ENCODE results near the gene CACNA1A.

The CACNA1A gene

DNA sequence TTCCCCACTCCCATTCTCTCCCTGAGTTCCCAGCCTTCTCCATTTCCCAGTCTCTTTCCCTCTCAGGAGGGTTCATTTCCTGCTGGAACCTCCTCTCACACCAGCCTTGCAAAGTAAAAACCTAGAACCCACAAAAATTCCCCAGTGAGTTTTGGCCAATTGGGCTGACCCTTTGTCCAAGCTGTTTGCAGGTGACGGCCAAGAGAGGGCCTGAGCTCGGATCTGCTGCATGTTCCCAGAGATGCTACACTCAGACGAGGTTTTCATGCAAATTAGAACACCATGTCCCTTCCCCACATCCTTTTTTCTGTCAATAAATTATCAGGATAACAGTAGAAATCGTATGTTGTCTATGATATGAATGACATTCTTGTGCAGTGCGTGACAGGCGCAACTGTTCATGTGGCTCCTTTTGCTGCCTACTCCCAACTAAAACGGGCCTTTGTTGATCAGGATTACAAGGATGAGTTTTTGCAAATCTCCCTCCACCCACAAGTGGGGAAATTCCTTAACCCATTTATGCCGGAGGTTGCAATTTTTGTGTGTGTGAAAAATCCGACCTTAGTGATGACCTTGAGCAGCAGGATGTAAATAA lies 149.5 kb downstream of the CACNA1A start:
- DNase-seq = no peak

DNA sequence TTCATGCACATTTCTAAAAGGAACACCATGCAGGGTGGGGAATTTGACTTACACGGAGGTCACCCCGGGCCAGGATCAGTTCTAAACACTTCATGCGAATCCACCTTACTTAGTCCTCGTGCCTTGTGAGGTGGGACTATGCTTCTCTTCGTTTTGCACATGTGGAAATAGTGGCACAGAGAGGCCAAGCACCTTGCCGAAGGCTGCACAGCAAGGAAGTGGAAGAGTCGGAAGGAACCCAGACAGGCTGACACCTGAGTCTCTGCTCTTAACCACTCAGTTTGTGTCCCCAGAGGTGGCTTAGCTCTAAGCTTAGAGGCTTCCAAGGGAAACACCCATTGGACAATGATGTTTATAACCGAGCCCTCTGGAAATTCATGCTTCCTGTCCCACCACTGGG lies 150.1 kb downstream of the CACNA1A start:
- DNase-seq = no peak

DNA sequence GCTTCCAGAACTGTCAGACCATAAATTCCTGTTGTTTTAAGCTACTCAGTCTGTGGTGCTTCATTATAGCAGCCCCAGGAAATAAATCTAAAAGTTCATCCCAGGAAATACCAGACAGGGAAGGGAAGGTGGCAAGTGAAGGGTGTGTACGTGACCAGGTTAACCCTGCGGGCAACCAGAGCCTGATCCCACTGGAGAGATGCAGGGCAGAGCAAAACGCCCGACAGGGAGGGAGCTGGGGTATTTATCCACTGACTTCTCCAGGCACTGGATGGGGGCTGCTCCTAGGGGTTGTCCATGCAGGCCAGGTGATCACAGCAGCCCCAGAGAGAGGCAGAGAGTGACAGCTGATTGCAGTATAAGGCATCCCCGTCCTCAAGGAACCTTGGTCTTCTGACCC lies 150.9 kb downstream of the CACNA1A start:
- no peak for DNase-seq

DNA sequence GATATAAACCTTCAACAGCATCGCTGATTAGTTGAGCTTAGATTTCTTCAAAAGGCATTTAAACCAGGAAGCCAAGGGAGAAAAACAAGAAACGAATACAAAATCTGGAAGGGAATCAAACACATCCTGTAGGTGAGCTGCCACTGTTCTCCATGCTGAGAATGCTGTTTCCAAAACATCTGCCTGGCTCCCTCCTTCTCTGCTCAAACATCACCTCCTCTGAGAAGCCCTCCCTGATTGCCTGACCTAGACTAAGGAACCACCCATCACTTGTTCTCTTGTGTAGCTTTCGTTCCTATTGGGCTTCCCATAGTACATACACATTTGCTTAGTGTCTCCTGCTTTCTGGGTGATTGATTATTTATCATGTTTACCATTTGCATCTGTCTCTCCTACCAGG lies 152.7 kb downstream of the CACNA1A start:
- DNase-seq = no peak

- DNase-seq = no peak
These were observed 155.5 kb downstream of the CACNA1A start for GRCh38 chr19:13350759-13351158.

- no peak for DNase-seq
These were observed 156.2 kb downstream of the CACNA1A start for GRCh38 chr19:13350072-13350471.

DNA sequence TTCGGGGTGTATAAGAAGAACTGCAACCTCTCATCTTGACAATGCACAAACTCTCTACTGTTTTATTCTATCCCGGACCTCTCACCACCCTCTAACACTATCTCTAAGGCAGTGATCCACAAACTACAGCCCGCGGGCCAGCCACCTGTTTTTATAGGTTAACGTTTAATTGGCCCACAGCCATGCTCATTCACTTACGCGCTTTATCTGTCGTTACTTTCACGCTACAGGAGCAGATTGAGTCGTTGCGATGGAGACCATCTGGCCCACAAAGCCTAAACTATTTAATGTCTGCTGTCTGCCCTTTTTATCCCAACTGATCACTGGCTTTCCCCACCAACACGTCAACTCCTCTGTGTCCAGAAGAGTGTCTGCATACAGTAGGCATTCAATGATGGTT lies 158.9 kb downstream of the CACNA1A start:
- DNase-seq = no peak

GRCh38 chr19:13343514-13343913 lies 162.8 kb downstream of the CACNA1A start:
- no peak for DNase-seq

DNA sequence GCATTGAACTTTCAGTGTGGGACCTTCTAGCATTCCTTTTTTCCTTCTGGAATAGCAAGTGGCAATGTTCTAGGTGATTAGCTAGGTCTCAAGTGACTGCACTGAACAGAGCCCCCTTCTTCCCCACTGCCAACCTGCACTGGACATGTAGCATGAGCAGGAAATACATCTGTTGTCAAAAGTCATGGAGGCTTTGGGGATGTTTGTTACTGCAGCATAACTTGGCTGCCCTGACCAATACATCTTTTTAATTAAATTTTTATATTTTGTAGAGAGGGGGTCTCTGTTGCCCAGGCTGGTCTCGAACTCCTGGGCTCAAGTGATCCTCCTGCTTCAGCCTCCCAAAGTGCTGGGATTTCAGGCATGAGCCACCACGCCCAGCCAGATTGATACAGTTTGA lies 163.6 kb downstream of the CACNA1A start:
- no peak for DNase-seq

DNA sequence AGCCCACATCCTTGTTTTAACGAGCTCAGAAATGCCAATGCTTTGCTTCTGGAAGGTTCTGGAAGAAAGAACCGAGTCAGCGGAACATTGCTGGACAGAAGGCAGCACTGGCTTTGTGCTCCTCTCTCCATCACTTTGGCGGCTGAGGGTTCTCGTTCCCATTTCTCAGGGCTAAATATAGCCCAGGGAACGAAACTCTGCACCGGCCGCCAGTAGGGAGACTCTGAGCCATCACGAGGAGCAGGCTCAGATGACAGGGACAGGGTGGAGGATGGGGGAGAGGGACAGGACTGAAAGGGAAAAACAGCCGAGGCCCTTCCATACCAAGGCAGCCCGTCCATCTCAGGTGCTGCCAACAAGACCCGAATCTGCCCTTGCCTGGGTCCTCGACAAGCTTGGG lies 166.4 kb downstream of the CACNA1A start:
- DNase-seq = no peak

DNA sequence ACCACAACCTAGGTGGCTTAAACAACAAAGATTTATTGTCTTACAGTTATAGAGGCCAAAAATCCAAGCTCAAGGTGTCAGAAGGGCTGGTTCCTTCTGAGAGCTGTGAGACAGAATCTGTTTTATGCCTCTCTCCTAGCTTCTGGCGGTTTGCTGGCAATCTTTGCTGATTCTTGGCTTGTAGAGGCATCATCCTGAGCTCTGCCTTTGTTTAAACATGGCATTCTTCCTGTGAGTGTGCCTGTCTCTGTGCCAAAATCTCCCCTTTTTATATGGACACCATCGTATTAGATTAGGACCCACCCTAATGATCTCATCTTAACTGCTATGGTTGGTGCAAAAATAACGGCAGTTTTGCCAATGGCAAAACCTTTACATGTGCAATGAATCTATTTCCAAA lies 169.1 kb downstream of the CACNA1A start:
- no peak for DNase-seq

- DNase-seq = no peak
These were observed 171.3 kb downstream of the CACNA1A start for GRCh38 chr19:13334801-13335481.

- no peak for DNase-seq
These were observed 176.0 kb downstream of the CACNA1A start for GRCh38 chr19:13330285-13330684.

- no peak for DNase-seq
These were observed 176.5 kb downstream of the CACNA1A start for GRCh38 chr19:13329766-13330165.

GRCh38 chr19:13328241-13328640 lies 178.0 kb downstream of the CACNA1A start:
- no peak for DNase-seq

DNA sequence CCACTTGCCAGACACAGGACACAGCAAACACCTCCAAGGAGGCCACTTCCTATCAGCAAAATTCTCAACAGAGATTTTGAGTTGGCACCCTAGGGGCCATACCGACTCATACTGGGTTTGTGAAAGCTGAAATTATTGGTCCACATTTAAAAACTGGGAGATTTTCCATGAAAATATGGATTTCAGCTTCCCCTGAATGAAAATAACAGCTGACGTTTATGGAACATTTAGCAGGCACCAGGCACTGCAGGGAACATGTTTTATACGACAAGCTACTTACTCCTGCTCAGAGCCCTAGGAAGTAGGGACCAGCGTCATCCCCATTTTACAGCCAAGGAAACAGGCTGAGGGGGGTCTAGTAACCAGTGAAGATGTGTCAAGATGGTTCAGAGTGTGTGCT lies 186.8 kb downstream of the CACNA1A start:
- no peak for DNase-seq

- no peak for DNase-seq
These were observed 188.1 kb downstream of the CACNA1A start for GRCh38 chr19:13318190-13318589.

GRCh38 chr19:13315495-13315894 lies 190.8 kb downstream of the CACNA1A start:
- no peak for DNase-seq

- no peak for DNase-seq
These were observed 191.5 kb downstream of the CACNA1A start for GRCh38 chr19:13314761-13315160.

DNA sequence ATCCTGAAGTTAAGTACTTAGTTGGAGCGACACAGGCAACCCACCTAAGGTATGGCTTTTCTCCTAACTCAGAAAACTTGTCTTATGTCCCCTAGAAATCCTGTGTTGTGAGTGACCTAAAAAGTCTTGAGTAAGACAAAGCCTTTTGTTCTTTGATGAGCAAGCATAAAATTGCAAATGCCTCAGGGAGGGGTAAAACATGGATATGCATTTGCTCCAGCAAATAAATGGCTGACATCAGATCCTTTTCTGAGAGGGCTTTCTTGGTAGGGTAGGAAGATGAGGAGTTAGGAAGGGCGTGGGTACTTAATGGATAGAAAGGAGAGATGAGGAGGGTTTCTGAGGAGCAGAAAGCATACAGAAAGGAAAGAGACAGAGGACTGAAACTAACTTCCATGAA lies 192.4 kb downstream of the CACNA1A start:
- no peak for DNase-seq

- DNase-seq = no peak
These were observed 196.4 kb downstream of the CACNA1A start for GRCh38 chr19:13309864-13310263.

DNA sequence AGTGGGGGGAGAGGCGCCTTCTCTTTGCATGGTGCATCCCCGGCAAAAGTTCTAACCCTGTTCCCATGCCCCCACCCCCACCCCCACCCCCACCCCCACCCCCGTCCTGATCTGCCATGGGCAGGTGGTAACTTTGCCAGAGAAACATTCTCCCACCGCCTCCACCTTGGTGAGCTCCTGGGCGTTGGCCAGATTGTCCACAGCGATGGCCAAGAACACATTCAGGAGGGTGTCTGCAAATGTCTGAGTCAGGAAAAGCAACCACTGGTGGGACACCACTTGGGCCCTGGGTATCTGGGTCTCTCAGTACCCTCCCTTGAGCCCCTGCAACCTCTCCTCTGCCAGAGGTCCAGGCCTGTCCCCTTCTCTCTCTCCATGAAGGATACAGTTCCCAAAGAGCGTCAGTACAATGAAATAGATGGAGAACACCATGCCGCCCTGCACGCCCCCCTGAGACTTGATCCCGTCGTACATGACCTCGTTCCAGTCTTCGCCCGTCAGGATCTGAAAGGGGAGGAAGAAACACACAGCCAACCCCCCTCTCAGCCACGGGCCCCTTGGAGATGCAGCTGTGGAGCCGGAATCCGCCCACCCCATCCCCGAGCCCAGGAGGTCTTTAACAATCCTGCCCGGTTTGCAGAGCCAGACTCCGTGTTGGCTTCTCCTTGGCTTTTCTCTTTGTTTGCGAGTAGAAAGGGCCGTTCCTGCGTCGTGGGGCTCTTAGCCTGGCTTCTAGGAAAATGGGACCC lies 202.7 kb downstream of the CACNA1A start:
- DNase-seq = no peak

DNA sequence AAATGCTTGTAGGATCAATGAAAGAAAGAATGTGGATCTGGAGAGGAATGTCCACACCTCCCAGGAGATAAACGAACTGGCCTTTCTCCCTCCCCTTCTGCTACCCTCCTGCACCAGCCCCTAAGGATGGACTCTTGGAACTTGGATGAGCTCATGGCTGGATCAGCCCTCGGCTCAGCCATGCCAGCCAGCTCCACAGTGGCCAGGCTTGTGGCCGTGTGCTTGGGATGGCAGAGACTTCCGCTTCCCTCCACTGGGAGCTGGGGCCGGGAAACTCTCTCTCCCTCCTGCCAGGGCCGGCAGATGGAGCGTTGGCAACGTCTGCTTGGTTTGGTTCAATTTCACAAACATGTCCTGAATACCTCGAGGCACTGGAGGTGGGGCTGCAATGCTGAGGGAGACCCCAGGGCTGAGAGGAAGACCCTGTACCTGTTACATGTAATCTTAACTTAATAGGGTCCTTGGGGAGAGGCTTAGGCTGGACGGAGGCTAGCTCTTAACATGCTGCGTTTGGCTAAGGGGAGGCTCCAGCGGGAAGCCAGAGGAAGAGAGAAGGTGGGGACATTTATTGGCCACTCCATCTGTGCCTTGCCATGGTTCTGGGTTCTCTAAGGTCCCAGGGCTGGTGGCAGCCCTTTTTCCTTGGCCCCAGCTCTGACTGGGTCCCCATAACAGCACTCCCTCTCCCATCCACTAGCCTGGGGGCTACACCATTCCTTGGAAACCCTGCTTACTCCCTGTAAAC lies 203.6 kb downstream of the CACNA1A start:
- no peak for DNase-seq
